GM21619 (cell line): ENCODE results near the gene TOPBP1.
A peak's percentile ranks its signal among the peaks of the same experiment; 100 is the strongest.

ENCODE experiments used
- ATAC-seq: cut with Tn5 transposase; IDR thresholded peaks from one replicate; pipeline ENCODE4 v1.9.1; 2021; ENCODE audit not compliant: unreplicated experiment

The TOPBP1 gene

GRCh38 chr3:133611534-133611933 is 50.2 kb downstream of the TOPBP1 start:
- ATAC-seq = no peak

DNA sequence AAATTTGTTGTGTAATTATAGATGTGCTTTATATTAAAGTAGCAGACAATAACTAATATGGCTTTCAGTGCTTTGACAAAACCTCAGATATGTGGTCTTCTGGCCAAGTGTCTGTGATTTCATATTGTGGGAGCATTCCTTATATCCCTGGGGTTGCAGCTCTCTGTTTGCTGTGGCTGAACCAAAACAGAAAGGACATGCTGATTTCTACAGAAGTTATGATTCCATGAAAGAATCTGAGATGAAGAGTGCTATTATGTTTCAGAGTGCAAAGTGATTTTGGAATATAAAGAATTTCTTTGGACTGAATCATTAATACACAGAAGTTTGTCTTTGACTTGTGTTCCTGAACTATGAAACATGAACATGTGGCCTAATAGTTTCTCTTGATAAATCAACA is 51.7 kb downstream of the TOPBP1 start:
- ATAC-seq = no peak

GRCh38 chr3:133608388-133608787 is 53.4 kb downstream of the TOPBP1 start:
- no peak for ATAC-seq

GRCh38 chr3:133607816-133608215 is 53.9 kb downstream of the TOPBP1 start:
- no peak for ATAC-seq

GRCh38 chr3:133606902-133607301 is 54.8 kb downstream of the TOPBP1 start:
- ATAC-seq = no peak

DNA sequence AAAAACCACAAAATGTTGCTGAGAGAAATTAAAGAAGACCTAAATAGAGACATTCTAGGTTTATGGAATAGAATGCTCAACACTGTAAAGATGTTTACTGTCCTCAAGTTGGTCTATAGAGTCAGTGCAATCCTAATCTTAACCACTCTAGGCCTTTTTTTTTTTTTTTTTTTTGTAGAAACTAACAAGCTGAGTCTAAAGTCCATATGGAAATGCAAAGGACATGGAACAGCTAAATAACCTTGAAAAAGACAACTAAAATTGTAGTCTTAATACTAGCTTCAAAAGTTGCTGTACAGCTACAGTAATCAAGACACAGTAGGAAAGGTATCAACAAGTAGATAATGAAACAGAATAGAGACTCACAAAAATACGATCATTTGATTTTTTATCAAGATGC is 55.4 kb downstream of the TOPBP1 start:
- no peak for ATAC-seq

DNA sequence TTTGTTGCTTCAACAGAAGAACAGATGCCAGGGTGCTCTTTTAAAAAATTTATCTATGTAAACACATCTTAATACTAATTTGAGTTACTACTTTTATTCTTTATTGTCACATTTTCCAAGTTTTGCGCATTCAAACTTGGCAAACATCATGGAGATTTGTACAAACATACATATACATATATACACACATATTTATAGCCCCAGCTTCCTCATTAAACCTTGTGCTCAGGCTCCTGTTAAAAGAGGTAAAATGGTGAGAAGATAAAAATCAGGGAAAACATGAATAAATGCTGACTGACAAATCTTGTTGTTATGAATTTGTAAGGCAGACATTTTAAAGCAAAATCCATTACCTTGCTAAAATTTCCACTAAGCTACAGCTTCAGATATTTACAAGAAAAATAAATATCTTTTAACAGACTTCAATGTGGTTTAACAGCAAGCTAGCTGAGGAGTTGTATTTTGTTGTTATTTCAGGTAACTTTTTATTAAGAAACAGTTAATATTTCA is 61.1 kb downstream of the TOPBP1 start:
- no peak for ATAC-seq

DNA sequence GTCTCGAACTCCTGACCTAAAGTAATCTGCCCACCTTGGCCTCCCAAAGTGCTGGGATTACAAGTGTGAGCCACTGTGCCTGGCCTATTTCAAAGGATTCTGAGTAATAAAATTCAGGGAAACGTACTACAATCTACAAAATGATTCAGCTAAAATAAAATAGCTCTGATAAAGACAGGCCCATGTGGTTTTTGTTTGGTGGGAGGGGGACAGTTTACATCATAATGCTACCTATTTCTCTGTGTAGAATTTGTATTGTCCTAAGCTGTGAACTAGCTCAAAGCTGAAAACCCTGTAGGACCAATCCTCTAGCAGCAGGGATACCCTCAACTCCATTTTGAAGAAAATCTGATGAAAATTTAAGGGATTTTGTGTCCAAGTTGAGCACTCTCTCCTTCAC is 62.5 kb downstream of the TOPBP1 start:
- no peak for ATAC-seq

- no peak for ATAC-seq
Measured at GRCh38 chr3:133598405-133598804, 63.3 kb downstream of the TOPBP1 start.

DNA sequence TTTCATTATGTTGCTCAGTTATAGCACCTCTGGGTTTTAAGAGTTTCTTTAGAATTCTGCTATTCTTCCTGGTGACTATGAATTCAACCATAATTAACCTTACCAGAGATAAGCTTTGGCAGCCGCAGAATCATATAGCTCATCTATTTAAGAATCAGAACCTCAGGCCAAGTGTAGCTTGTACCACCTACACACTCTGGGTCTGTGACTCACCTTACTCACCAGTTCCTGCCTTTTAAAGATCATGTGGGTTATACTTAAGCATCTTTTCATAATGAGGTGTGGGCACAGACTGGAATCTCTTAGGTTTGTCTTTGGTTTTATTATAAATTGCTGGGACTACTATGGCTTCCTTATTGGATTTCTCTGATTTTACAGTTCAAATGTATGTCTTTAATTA is 66.4 kb downstream of the TOPBP1 start:
- no peak for ATAC-seq

DNA sequence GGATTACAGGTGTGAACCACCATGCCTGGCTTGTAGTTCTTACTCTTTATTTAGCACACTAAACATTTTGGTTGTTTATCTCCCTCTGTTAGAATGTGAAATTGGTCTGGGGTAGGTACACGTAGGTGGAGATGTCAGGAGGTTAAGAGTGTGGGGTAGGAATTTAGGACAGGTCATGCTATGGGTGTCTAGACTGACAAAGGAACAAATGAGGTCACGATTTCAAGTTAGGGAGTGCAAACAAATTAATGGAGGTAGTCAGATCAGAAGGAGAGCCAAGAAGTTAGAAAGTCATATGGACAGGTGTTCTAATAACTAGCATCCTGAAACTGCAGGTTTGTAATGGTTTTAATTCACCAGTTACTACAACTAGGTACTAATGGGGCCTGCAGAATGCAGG is 68.5 kb downstream of the TOPBP1 start:
- no peak for ATAC-seq

- ATAC-seq = peak; percentile 48
Measured at GRCh38 chr3:133592843-133593242, 68.9 kb downstream of the TOPBP1 start.

- ATAC-seq = no peak
Measured at GRCh38 chr3:133591271-133591742, 70.4 kb downstream of the TOPBP1 start.

DNA sequence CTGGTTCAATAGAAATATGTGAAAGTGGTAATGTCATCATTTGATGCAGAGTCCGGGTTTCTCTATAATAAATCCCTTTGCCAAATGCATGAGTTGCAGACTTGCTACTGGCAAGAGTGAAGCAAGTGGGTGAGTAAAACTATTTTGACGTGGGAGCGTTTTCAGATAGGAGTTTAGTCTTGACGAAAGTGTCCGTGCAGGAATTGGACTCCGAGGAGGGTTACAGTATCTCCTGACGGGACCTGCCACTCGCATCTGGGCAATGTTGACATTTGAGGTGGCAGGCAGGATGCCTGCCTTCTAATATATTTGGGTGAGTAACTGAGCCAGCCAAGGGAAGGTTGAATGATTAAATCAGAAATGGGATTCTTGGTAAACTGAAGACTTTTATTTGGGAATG is 72.2 kb downstream of the TOPBP1 start:
- ATAC-seq = no peak

GRCh38 chr3:133588784-133589465 is 72.8 kb downstream of the TOPBP1 start:
- ATAC-seq = no peak

GRCh38 chr3:133588035-133588434 is 73.7 kb downstream of the TOPBP1 start:
- no peak for ATAC-seq

GRCh38 chr3:133583396-133583795 is 78.3 kb downstream of the TOPBP1 start:
- ATAC-seq = no peak

DNA sequence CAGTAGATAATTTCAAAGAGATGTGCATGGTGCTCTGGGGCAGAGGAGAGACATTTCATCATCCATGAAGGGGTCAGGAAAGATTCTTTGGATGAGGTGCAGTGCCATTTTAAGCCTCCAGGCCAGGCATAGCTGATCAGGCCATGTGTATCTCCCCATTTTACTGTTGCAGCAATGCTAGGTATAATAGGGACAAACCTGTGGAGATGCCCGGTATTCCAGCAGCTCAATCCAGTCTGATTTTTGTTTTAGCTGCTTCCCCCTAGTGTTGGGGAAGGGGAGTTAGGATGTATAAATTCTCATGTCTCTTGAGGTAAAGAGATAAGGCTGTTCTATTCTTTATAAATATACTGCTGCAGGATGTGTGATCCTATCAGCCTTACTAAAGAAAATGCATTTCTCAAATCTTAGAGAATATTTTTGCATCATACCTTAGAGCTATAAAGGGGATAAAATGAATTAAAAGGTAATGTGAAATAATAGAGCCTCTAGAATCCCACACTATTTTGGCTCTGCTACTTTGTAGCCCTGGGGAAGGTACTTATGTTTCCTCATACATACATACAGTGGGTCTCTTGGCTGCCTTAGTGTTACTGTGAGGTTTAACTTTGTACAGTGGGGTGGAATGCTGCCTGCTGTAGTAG is 83.1 kb downstream of the TOPBP1 start:
- ATAC-seq = no peak

DNA sequence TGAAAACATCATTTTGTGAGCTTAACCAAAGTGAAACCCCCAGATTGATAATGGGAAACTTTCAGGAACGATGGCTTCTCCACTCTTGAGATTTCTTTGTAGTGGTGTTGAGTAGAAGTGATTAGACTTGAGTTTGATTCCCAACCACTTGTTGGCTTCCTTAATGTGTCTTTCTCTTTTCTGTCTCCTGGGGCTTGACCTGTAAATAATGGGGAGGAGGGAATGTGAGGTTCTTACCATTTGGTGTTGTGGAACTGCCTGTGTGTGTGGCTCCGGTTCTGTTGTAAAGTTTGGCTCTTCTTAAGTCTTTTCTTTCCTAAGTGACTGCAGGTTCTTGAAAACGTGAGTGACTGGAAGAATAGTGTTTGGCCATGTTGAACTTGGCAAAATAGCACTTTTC is 85.6 kb downstream of the TOPBP1 start:
- ATAC-seq = no peak

GRCh38 chr3:133575086-133575485 is 86.7 kb downstream of the TOPBP1 start:
- ATAC-seq = no peak

GRCh38 chr3:133574260-133574881 is 87.4 kb downstream of the TOPBP1 start:
- peak; percentile 34 for ATAC-seq

GRCh38 chr3:133573629-133574194 is 88.0 kb downstream of the TOPBP1 start, which contains the start of gene CDV3:
Gene CDV3 (plus strand): TSS chr3:133573686. CDS start chr3:133574045, 359 bp downstream.
- peak; percentile 22 for ATAC-seq
